ENCODE data around the gene SLC11A1.
A peak's percentile ranks its signal among the peaks of the same experiment; 100 is the strongest.

Gene SLC11A1

GRCh38 chr2:218436992-218437391 is 54.9 kb downstream of the SLC11A1 start:
- no peak for DNase-seq

GRCh38 chr2:218437969-218438368 is 55.9 kb downstream of the SLC11A1 start:
- DNase-seq, result no peak

- no peak for DNase-seq
Observed at GRCh38 chr2:218438596-218438995, 56.5 kb downstream of the SLC11A1 start.

- peak in 1 of 5 experiments; percentile 7 for DNase-seq
Observed at GRCh38 chr2:218444692-218445357, 62.8 kb downstream of the SLC11A1 start.

GRCh38 chr2:218445602-218446001 is 63.5 kb downstream of the SLC11A1 start:
- DNase-seq, result no peak
